Measurements from ENCODE around the gene EEFSEC.

Gene EEFSEC

DNA sequence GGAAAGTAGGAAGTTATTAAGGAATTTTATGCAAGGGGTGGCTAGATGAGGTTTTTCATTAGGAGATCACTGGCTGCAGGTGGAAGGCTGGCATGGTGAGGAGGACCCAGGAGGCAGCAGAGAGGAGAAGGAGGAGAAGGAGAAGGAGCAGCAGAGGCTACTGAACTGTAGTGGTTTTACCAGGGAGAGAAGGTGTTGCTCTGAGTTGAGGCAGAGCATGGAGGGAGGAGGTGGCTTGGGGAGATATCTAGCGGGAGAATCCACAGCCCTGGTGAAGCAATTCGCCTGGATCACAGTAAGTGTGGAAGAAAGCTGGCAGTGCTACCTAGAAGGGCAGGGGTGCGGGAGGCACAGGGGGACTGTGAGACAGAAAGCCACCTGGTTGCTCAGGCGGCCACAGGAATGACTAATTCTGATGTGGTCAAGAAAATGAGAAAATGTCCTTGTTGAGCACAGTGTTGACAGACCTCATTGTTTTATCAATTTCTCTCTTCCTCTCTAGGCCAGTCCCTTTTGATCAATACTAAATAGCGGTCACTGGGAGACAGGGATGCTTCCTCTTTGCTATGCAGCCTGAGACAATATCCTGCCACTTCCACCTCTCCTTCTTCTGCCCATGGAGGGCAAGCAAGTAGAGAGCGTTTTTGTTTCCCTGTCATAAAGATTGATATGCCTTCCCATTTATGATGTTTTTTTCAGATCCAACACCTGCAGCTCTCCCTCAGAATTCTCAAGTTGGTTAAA is 94.6 kb downstream of the EEFSEC start:
- Histone ChIP-seq H3K23ac (ENCODE audit: low read depth, low read length, poor library complexity) (no peak overlapping the region), H3K4me2 (ENCODE audit: insufficient read depth, low read length, poor library complexity, severe bottlenecking) (no peak overlapping the region), H4K91ac (ENCODE audit: low read depth, low read length, poor library complexity) (no peak overlapping the region), H3K18ac (ENCODE audit: low read length) (no peak overlapping the region), H2AFZ (ENCODE audit: low read length) (no peak overlapping the region), H3K4ac (ENCODE audit: low read length) (no peak overlapping the region), H3K14ac (ENCODE audit: low read length) (no peak overlapping the region), H2BK12ac (ENCODE audit: low read length) (no peak overlapping the region), H2BK5ac (ENCODE audit: low read length) (no peak overlapping the region), H3K27ac (replicated peaks; ENCODE audit: low read length) (no peak overlapping the region), H2AK5ac (ENCODE audit: low read depth, low read length) (no peak overlapping the region), H3K27me3 (ENCODE audit: control insufficient read depth in 3 of 3, insufficient read depth in 3 of 3, low read depth in 1 of 3, low read length in 3 of 3) (no peaks in the 10 kb centered on the region), H2BK120ac (ENCODE audit: low read depth, low read length) (no peak overlapping the region), H3K9me3 (replicated peaks in 1 of 2; ENCODE audit: control insufficient read depth in 2 of 2, insufficient read depth in 1 of 2, low read depth in 1 of 2, low read length in 2 of 2) (peaks cover 0 to 11% of the 10 kb centered on the region in 2 donors), H2BK15ac (ENCODE audit: low read length) (no peak overlapping the region), H3K79me1 (ENCODE audit: low read depth, low read length) (no peaks in the 10 kb centered on the region), H3K36me3 (replicated peaks in 1 of 2; ENCODE audit: control insufficient read depth in 2 of 2, insufficient read depth in 2 of 2, low read length in 2 of 2) (peaks cover 0 to 14% of the 10 kb centered on the region in 2 donors), H3K4me1 (ENCODE audit: control insufficient read depth in 2 of 2, insufficient read depth in 1 of 2, low read depth in 1 of 2, low read length in 2 of 2) (peaks cover 2 to 16% of the 10 kb centered on the region in 2 donors), H3K9ac (ENCODE audit: low read depth, low read length, poor library complexity) (no peak overlapping the region), H4K8ac (ENCODE audit: low read depth, low read length) (no peak overlapping the region), H3K4me3 (ENCODE audit: low read length in 2 of 2) (no peak overlapping the region)
- no peak for DNase-seq (ENCODE audit: low spot score)
- no CpG with 5 or more reads among the region's 6 CpGs for WGBS, 2 donors (ENCODE audit: extremely low coverage in 2 of 2, insufficient read length in 2 of 2, insufficient replicate concordance in 1 of 2)

DNA sequence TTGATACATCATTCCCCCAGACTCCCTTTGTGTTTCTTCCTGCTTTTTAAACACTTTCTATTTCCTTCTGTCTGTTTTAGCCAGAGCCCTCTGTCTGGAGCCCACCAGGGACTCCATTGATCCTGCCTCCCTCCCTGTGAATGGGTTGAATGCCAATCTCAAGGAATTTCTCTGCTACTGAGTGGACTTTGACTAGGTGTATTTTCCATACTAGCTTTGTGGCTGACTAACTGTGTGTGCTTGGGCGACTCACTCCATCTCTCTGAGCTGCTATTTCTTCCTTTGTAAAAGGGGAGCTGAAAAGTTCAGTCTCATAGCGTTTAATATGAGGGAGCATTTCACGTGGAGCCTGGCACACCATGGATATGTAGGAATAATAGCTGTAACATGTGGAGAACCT is 98.8 kb downstream of the EEFSEC start:
- no peak overlapping the region for H3K23ac ChIP-seq (ENCODE audit: low read depth, low read length, poor library complexity)
- no peak overlapping the region for H3K4me3 ChIP-seq (ENCODE audit: low read length in 2 of 2)
- H2BK15ac ChIP-seq (ENCODE audit: low read length): no peak overlapping the region
- no peak for DNase-seq (ENCODE audit: low spot score)
- no peak overlapping the region for H4K91ac ChIP-seq (ENCODE audit: low read depth, low read length, poor library complexity)
- no peak overlapping the region for H3K27ac ChIP-seq (replicated peaks; ENCODE audit: low read length)
- no peak overlapping the region for H2AFZ ChIP-seq (ENCODE audit: low read length)
- H3K4ac ChIP-seq (ENCODE audit: low read length): no peak overlapping the region
- no peak overlapping the region for H3K14ac ChIP-seq (ENCODE audit: low read length)
- H3K9me3 ChIP-seq (replicated peaks in 1 of 2; ENCODE audit: control insufficient read depth in 2 of 2, insufficient read depth in 1 of 2, low read depth in 1 of 2, low read length in 2 of 2): peaks cover 0 to 11% of the 10 kb centered on the region in 2 donors
- no peaks in the 10 kb centered on the region for H3K27me3 ChIP-seq (ENCODE audit: control insufficient read depth in 3 of 3, insufficient read depth in 3 of 3, low read depth in 1 of 3, low read length in 3 of 3)
- H3K36me3 ChIP-seq (replicated peaks in 1 of 2; ENCODE audit: control insufficient read depth in 2 of 2, insufficient read depth in 2 of 2, low read length in 2 of 2): peaks cover 0 to 10% of the 10 kb centered on the region in 2 donors
- no peak overlapping the region for H3K9ac ChIP-seq (ENCODE audit: low read depth, low read length, poor library complexity)
- H2BK120ac ChIP-seq (ENCODE audit: low read depth, low read length): no peak overlapping the region
- no CpG with 5 or more reads among the region's 3 CpGs for WGBS, 2 donors (ENCODE audit: extremely low coverage in 2 of 2, insufficient read length in 2 of 2, insufficient replicate concordance in 1 of 2)
- no peak overlapping the region for H3K18ac ChIP-seq (ENCODE audit: low read length)
- H2BK5ac ChIP-seq (ENCODE audit: low read length): no peak overlapping the region
- H2BK12ac ChIP-seq (ENCODE audit: low read length): no peak overlapping the region
- no peak overlapping the region for H3K4me2 ChIP-seq (ENCODE audit: insufficient read depth, low read length, poor library complexity, severe bottlenecking)
- H4K8ac ChIP-seq (ENCODE audit: low read depth, low read length): no peak overlapping the region
- H3K4me1 ChIP-seq (ENCODE audit: control insufficient read depth in 2 of 2, insufficient read depth in 1 of 2, low read depth in 1 of 2, low read length in 2 of 2): peaks cover 2 to 11% of the 10 kb centered on the region in 2 donors
- H2AK5ac ChIP-seq (ENCODE audit: low read depth, low read length): no peak overlapping the region
- no peaks in the 10 kb centered on the region for H3K79me1 ChIP-seq (ENCODE audit: low read depth, low read length)

DNA sequence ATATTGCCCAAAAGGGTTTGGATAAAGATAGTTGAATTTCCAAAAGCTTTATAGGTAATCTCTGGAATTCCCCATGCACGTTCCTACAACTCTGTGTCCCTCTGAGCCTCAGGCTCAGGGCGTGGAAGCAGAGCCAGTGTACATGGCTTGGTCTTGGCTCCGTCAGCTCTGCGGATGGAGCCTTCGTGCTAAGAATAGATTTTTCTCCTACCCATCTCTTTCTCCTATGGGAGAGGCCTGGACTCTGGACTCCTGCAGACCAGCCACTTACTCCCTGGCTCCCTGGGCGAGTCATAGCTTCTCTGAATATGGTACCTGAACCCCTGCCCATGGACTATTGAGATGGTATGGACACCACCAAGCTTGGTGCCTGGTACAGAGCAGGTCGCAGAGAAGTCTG is 99.9 kb downstream of the EEFSEC start:
- no peak overlapping the region for H3K23ac ChIP-seq (ENCODE audit: low read depth, low read length, poor library complexity)
- no peak overlapping the region for H3K4ac ChIP-seq (ENCODE audit: low read length)
- peak overlapping the region; percentile 15 for H3K18ac ChIP-seq (ENCODE audit: low read length)
- H3K4me1 ChIP-seq (ENCODE audit: control insufficient read depth in 2 of 2, insufficient read depth in 1 of 2, low read depth in 1 of 2, low read length in 2 of 2): peaks cover 4 to 8% of the 10 kb centered on the region in 2 donors
- no peak overlapping the region for H2BK5ac ChIP-seq (ENCODE audit: low read length)
- H3K9ac ChIP-seq (ENCODE audit: low read depth, low read length, poor library complexity): no peak overlapping the region
- no peaks in the 10 kb centered on the region for H3K27me3 ChIP-seq (ENCODE audit: control insufficient read depth in 3 of 3, insufficient read depth in 3 of 3, low read depth in 1 of 3, low read length in 3 of 3)
- WGBS, 2 donors (ENCODE audit: extremely low coverage in 2 of 2, insufficient read length in 2 of 2, insufficient replicate concordance in 1 of 2): no CpG with 5 or more reads among the region's 7 CpGs
- H4K91ac ChIP-seq (ENCODE audit: low read depth, low read length, poor library complexity): no peak overlapping the region
- no peak overlapping the region for H3K27ac ChIP-seq (replicated peaks; ENCODE audit: low read length)
- no peak overlapping the region for H2BK15ac ChIP-seq (ENCODE audit: low read length)
- DNase-seq (ENCODE audit: low spot score): no peak
- no peak overlapping the region for H3K14ac ChIP-seq (ENCODE audit: low read length)
- no peak overlapping the region for H2BK120ac ChIP-seq (ENCODE audit: low read depth, low read length)
- no peak overlapping the region for H2BK12ac ChIP-seq (ENCODE audit: low read length)
- peaks cover 0 to 7% of the 10 kb centered on the region in 2 donors for H3K36me3 ChIP-seq (replicated peaks in 1 of 2; ENCODE audit: control insufficient read depth in 2 of 2, insufficient read depth in 2 of 2, low read length in 2 of 2)
- no peak overlapping the region for H4K8ac ChIP-seq (ENCODE audit: low read depth, low read length)
- no peak overlapping the region for H3K4me3 ChIP-seq (ENCODE audit: low read length in 2 of 2)
- no peak overlapping the region for H2AFZ ChIP-seq (ENCODE audit: low read length)
- peak overlapping the region; percentile 93 for H2AK5ac ChIP-seq (ENCODE audit: low read depth, low read length)
- no peaks in the 10 kb centered on the region for H3K79me1 ChIP-seq (ENCODE audit: low read depth, low read length)
- H3K4me2 ChIP-seq (ENCODE audit: insufficient read depth, low read length, poor library complexity, severe bottlenecking): no peak overlapping the region
- H3K9me3 ChIP-seq (replicated peaks in 1 of 2; ENCODE audit: control insufficient read depth in 2 of 2, insufficient read depth in 1 of 2, low read depth in 1 of 2, low read length in 2 of 2): peaks cover 0 to 11% of the 10 kb centered on the region in 2 donors

DNA sequence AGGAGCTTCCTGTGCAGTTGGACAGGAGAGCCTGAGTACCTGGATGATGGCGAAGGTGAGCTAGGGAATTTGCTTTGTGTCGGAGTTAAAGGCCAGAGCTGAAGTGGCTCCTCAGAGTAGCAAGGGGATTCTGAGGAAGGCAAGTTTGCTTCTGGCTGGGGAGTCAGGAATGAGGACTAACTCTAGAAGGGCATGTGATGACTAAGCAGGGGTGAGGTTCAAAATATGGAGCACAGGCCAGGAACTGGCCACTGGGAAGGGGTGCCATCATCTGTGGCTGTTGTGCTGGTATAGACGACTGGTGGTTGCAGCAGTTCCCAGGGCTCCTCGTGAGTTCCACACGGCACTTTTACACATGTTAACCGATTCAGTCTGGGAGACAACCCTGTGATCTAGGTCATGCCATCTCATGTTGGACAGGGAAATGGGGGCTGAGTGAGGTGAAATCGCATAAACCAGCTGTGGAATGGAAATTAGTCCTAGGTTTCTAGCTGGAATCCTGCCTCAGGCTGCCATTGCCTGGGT is 100.8 kb downstream of the EEFSEC start:
- Histone ChIP-seq H2AFZ (ENCODE audit: low read length) (no peak overlapping the region), H3K4me3 (ENCODE audit: low read length in 2 of 2) (no peak overlapping the region), H2BK120ac (ENCODE audit: low read depth, low read length) (no peak overlapping the region), H3K9me3 (replicated peaks in 1 of 2; ENCODE audit: control insufficient read depth in 2 of 2, insufficient read depth in 1 of 2, low read depth in 1 of 2, low read length in 2 of 2) (peaks cover 0 to 11% of the 10 kb centered on the region in 2 donors), H3K4ac (ENCODE audit: low read length) (no peak overlapping the region), H4K91ac (ENCODE audit: low read depth, low read length, poor library complexity) (no peak overlapping the region), H3K4me1 (ENCODE audit: control insufficient read depth in 2 of 2, insufficient read depth in 1 of 2, low read depth in 1 of 2, low read length in 2 of 2) (peaks cover 4 to 6% of the 10 kb centered on the region in 2 donors), H3K14ac (ENCODE audit: low read length) (no peak overlapping the region), H3K9ac (ENCODE audit: low read depth, low read length, poor library complexity) (no peak overlapping the region), H4K8ac (ENCODE audit: low read depth, low read length) (no peak overlapping the region), H2BK5ac (ENCODE audit: low read length) (no peak overlapping the region), H2BK12ac (ENCODE audit: low read length) (no peak overlapping the region), H2AK5ac (ENCODE audit: low read depth, low read length) (no peak overlapping the region), H3K23ac (ENCODE audit: low read depth, low read length, poor library complexity) (no peak overlapping the region), H3K79me1 (ENCODE audit: low read depth, low read length) (no peaks in the 10 kb centered on the region), H3K27ac (replicated peaks; ENCODE audit: low read length) (no peak overlapping the region), H3K27me3 (ENCODE audit: control insufficient read depth in 3 of 3, insufficient read depth in 3 of 3, low read depth in 1 of 3, low read length in 3 of 3) (no peaks in the 10 kb centered on the region), H3K18ac (ENCODE audit: low read length) (no peak overlapping the region), H2BK15ac (ENCODE audit: low read length) (no peak overlapping the region), H3K4me2 (ENCODE audit: insufficient read depth, low read length, poor library complexity, severe bottlenecking) (no peak overlapping the region), H3K36me3 (replicated peaks in 1 of 2; ENCODE audit: control insufficient read depth in 2 of 2, insufficient read depth in 2 of 2, low read length in 2 of 2) (peaks cover 0 to 3% of the 10 kb centered on the region in 2 donors)
- DNase-seq (ENCODE audit: low spot score): no peak
- no CpG with 5 or more reads among the region's 7 CpGs for WGBS, 2 donors (ENCODE audit: extremely low coverage in 2 of 2, insufficient read length in 2 of 2, insufficient replicate concordance in 1 of 2)
